Colonic mucosa (tissue), 4 donors: ENCODE measurements around the gene SSRP1. TPM values are rescaled to one million over a fixed set of nuclear protein-coding genes. Genes with fewer than 3 reads are reported as not detected.

ENCODE experiments used
- DNase-seq: peaks from one replicate; pipeline ENCODE4 v3.0.0-alpha.2; 2020
- H3K27ac ChIP-seq: fragments of 200-600 bp; one replicate; pipeline ENCODE4 v1.8.0; 2021
- H3K27me3 ChIP-seq: fragments of 200-600 bp; one replicate; pipeline ENCODE4 v1.8.0; 2021
- H3K36me3 ChIP-seq: fragments of 200-600 bp; one replicate; pipeline ENCODE4 v1.8.0; 2021
- H3K4me1 ChIP-seq: fragments of 200-600 bp; one replicate; pipeline ENCODE4 v1.8.0; 2021; ENCODE audit warnings: mild to moderate bottlenecking
- H3K4me3 ChIP-seq: fragments of 200-600 bp; one replicate; pipeline ENCODE4 v1.8.0; 2021
- H3K9ac ChIP-seq, 2 donors: one replicate each; pipeline ENCODE4 v1.7.0; 2013; ENCODE audit warnings: control low read depth in 2 of 2, low read depth in 2 of 2, low read length in 2 of 2
- H3K9me3 ChIP-seq: fragments of 200-600 bp; one replicate; pipeline ENCODE4 v1.8.0; 2021
- CTCF ChIP-seq: fragments of 200-600 bp; IDR thresholded peaks from one replicate; pipeline ENCODE4 v1.8.0; 2022; ENCODE audit warnings: antibody characterized with exemption, mild to moderate bottlenecking
- intact Hi-C: fragments of 100-400 bp; cut with DNase I; formaldehyde crosslinking; loops from one replicate; pipeline ENCODE4 v1.14.1; 2022
- total RNA-seq, 2 donors: library from RNA; stranded (reverse); fragmentation: NEBNext Ultra II Directional in 1 of 2; extraction: Animal tissue kit (Norgen Biotek cat#: 25700) in 1 of 2; gene quantifications; one replicate each; pipeline ENCODE4 v1.2.1, GENCODE V29; 2021
- donor health status: healthy.
- donor health status: DM: no; HTN: no; CAD: no.
- donor health status: DM: no; HTN: no; CAD: no.

The SSRP1 gene, protein sequence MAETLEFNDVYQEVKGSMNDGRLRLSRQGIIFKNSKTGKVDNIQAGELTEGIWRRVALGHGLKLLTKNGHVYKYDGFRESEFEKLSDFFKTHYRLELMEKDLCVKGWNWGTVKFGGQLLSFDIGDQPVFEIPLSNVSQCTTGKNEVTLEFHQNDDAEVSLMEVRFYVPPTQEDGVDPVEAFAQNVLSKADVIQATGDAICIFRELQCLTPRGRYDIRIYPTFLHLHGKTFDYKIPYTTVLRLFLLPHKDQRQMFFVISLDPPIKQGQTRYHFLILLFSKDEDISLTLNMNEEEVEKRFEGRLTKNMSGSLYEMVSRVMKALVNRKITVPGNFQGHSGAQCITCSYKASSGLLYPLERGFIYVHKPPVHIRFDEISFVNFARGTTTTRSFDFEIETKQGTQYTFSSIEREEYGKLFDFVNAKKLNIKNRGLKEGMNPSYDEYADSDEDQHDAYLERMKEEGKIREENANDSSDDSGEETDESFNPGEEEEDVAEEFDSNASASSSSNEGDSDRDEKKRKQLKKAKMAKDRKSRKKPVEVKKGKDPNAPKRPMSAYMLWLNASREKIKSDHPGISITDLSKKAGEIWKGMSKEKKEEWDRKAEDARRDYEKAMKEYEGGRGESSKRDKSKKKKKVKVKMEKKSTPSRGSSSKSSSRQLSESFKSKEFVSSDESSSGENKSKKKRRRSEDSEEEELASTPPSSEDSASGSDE
- total RNA-seq: 100 to 1,000 TPM in 1 of 2 donors, 10 to 100 TPM in 1; 72.7 to 162 TPM

GRCh38 chr11:57335343-57336110, at the start of gene SSRP1:
Gene SSRP1, minus strand, starts transcription at chr11:57335892. Its CDS starts 771 bp downstream, at chr11:57335121.
- Histone ChIP-seq H3K27me3 (no peaks in the 10 kb centered on the region), H3K4me1 (peaks cover 7% of the 10 kb centered on the region), H3K4me3 (peak within 1 kb of the TSS; percentile 90), H3K9me3 (no peaks in the 10 kb centered on the region), H3K36me3 (peaks cover 14% of the 10 kb centered on the region), H3K27ac (peak within 1 kb of the TSS; percentile 75), H3K9ac (peak within 1 kb of the TSS; percentile 76 to 90)
- intact Hi-C loops: no loop called here
- DNase-seq: peak; percentile 88
- TF ChIP-seq CTCF: no peak

- no peak within 1 kb of the TSS for H3K4me3 ChIP-seq
- intact Hi-C loops: no loop called here
- H3K36me3 ChIP-seq: no peaks in the 10 kb centered on the region
- H3K9me3 ChIP-seq: no peaks in the 10 kb centered on the region
- no peaks in the 10 kb centered on the region for H3K27me3 ChIP-seq
- no peak within 1 kb of the TSS for H3K9ac ChIP-seq
- no peak for DNase-seq
- no peak within 1 kb of the TSS for H3K27ac ChIP-seq
- TF ChIP-seq CTCF: no peak
- H3K4me1 ChIP-seq: no peaks in the 10 kb centered on the region
Observed at GRCh38 chr11:57380975-57381374, 45.3 kb upstream of the SSRP1 start, which contains the start of gene PRG3. Gene PRG3, minus strand, starts transcription at chr11:57381150. Its CDS starts 442 bp downstream, at chr11:57380708.

DNA sequence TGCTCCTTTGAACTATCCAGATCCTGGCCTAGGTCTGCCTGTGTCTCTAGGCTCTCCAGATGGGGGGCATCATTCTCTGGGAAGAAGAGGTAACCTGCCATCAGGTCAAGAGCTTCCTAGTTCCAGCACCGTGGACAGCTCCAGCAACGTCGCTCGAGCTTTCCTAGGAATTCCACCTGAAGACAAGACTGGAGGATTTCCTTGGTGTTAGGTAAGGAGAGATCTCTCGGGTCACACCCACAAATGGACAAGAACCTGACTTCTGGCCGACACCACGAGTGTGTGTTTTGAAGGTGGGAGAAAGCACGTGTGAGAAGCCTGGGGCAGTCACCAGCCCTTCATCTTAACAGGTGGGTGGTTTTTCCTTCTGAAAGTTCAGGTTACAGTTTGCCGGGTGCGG, 44.0 kb upstream of the SSRP1 start:
- Histone ChIP-seq H3K4me3 (no peak overlapping the region), H3K27ac (no peak overlapping the region), H3K4me1 (no peaks in the 10 kb centered on the region), H3K9ac (no peak overlapping the region), H3K9me3 (no peaks in the 10 kb centered on the region), H3K27me3 (no peaks in the 10 kb centered on the region), H3K36me3 (no peaks in the 10 kb centered on the region)
- TF ChIP-seq CTCF: no peak
- no peak for DNase-seq
- intact Hi-C loops: no loop called here

DNA sequence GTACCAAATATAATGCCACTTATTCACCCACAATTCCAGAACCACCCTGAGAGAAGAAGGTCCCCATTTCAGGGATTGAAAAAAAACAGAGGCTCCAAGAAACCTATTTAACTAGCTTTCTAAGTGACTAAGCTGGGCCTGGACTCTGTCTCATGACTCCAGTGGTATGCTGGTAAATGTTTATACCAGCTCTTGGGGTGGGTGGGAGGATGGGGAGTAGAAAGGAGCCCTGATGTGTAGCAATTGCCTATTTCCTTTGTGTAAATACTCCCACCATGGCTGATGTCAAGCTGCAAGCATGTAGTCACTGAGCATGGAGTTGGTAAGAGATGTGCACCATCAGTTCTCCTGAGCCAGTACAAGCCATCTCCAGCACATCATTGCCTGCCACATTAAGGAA, 42.5 kb upstream of the SSRP1 start:
- Histone ChIP-seq H3K27ac (no peak overlapping the region), H3K9ac (no peak overlapping the region), H3K4me3 (no peak overlapping the region), H3K9me3 (no peaks in the 10 kb centered on the region), H3K27me3 (no peaks in the 10 kb centered on the region), H3K4me1 (no peaks in the 10 kb centered on the region), H3K36me3 (no peaks in the 10 kb centered on the region)
- no peak for DNase-seq
- intact Hi-C loops: no loop called here
- no peak for TF ChIP-seq CTCF

- Histone ChIP-seq H3K36me3 (no peaks in the 10 kb centered on the region), H3K27me3 (no peaks in the 10 kb centered on the region), H3K4me1 (no peaks in the 10 kb centered on the region), H3K4me3 (no peak overlapping the region), H3K9me3 (no peaks in the 10 kb centered on the region), H3K27ac (no peak overlapping the region), H3K9ac (no peak overlapping the region)
- no peak for DNase-seq
- intact Hi-C loops: no loop called here
- TF ChIP-seq CTCF: no peak
Observed at GRCh38 chr11:57377107-57377506, 41.4 kb upstream of the SSRP1 start.
